Neural cell (in vitro differentiated cells): ENCODE data around the gene RNF213. TPM values are rescaled to one million over a fixed set of nuclear protein-coding genes. Genes with fewer than 3 reads are reported as not detected.

Source experiments
- H2AFZ ChIP-seq: fragments of 200-600, 300-800 bp; sonication (generic), shearing (Covaris generic); 2 replicates; pipeline ENCODE4 v1.6.0; 2014; ENCODE audit warnings: low read depth, mild to moderate bottlenecking, antibody characterized with exemption, low read length, moderate library complexity
- H3F3A ChIP-seq: fragments of 200-600 bp; shearing (Covaris generic); 2 replicates; pipeline ENCODE4 v1.6.1; 2016; ENCODE audit warnings: mild to moderate bottlenecking, moderate library complexity, mixed read lengths, antibody characterized with exemption, low read length; ENCODE audit not compliant: insufficient read depth, poor library complexity, severe bottlenecking
- H3K27ac ChIP-seq: fragments of 200-600, 300-800 bp; sonication (generic), shearing (Covaris generic); 2 replicates; pipeline ENCODE4 v1.5.1; 2014; ENCODE audit warnings: mild to moderate bottlenecking, low read length, moderate library complexity
- H3K27me3 ChIP-seq: fragments of 300-800, 200-600 bp; sonication (generic), shearing (Covaris generic); 2 replicates; pipeline ENCODE4 v1.6.0; 2014; ENCODE audit warnings: mild to moderate bottlenecking, low read depth, low read length, moderate library complexity; ENCODE audit not compliant: insufficient read depth
- H3K36me3 ChIP-seq: fragments of 300-800, 200-600 bp; sonication (generic), shearing (Covaris generic); 2 replicates; pipeline ENCODE4 v1.5.1; 2014; ENCODE audit warnings: mild to moderate bottlenecking, antibody characterized with exemption, low read length, moderate library complexity; ENCODE audit not compliant: insufficient read depth
- H3K4me2 ChIP-seq: fragments of 300-800, 200-600 bp; sonication (generic), shearing (Covaris generic); 2 replicates; pipeline ENCODE4 v1.6.0; 2014; ENCODE audit warnings: mild to moderate bottlenecking, low read length
- H3K4me3 ChIP-seq: fragments of 300-800, 200-600 bp; sonication (generic), shearing (Covaris generic); 2 replicates; pipeline ENCODE4 v1.5.1; 2014; ENCODE audit warnings: mild to moderate bottlenecking, low read length, moderate library complexity
- H3K79me2 ChIP-seq: fragments of 200-600 bp; shearing (Covaris generic); replicated peaks from 2 replicates; pipeline ENCODE4 v1.6.0; 2014; ENCODE audit warnings: mild to moderate bottlenecking, low read length, moderate library complexity; ENCODE audit not compliant: insufficient read depth
- H3K9ac ChIP-seq: fragments of 300-800, 200-600 bp; sonication (generic), shearing (Covaris generic); 2 replicates; pipeline ENCODE4 v1.6.1; 2016; ENCODE audit warnings: mild to moderate bottlenecking, low read length, mixed read lengths
- H3K9me2 ChIP-seq: fragments of 200-600 bp; shearing (Covaris generic); 2 replicates; pipeline ENCODE4 v1.6.1; 2016; ENCODE audit warnings: mild to moderate bottlenecking, low read length, mixed read lengths; ENCODE audit not compliant: insufficient read depth
- H3K9me3 ChIP-seq: fragments of 200-600, 300-800 bp; sonication (generic), shearing (Covaris generic); 2 replicates; pipeline ENCODE4 v1.6.1; 2016; ENCODE audit warnings: mild to moderate bottlenecking, mixed run types, low read length, moderate library complexity, mixed read lengths
- H4K20me1 ChIP-seq: fragments of 200-600 bp; shearing (Covaris generic); 2 replicates; pipeline ENCODE4 v1.6.1; 2016; ENCODE audit warnings: mild to moderate bottlenecking, mixed run types; ENCODE audit not compliant: insufficient read depth
- EP300 ChIP-seq: fragments of 450-650 bp; conservative IDR thresholded peaks from 2 replicates; pipeline ENCODE4 v1.6.1; 2014; ENCODE audit warnings: antibody characterized with exemption, mild to moderate bottlenecking, moderate library complexity; ENCODE audit not compliant: poor library complexity, severe bottlenecking
- EZH2 ChIP-seq: fragments of 200-600, 300-800 bp; shearing (Covaris generic), sonication (generic); IDR thresholded peaks from 2 replicates; pipeline ENCODE4 v1.6.1; 2014; ENCODE audit warnings: antibody characterized with exemption, low read length, borderline replicate concordance, mild to moderate bottlenecking; ENCODE audit not compliant: insufficient read depth, poor library complexity, severe bottlenecking
- MXI1 ChIP-seq: fragments of 450-650 bp; conservative IDR thresholded peaks from 2 replicates; pipeline ENCODE4 v1.6.1; 2014; ENCODE audit warnings: antibody characterized with exemption, mild to moderate bottlenecking; ENCODE audit not compliant: poor library complexity, severe bottlenecking
- POLR2AphosphoS5 ChIP-seq: IDR thresholded peaks from 2 replicates; pipeline ENCODE4 v1.6.1; 2012
- RAD21 ChIP-seq: fragments of 450-650 bp; conservative IDR thresholded peaks from 2 replicates; pipeline ENCODE4 v1.6.1; 2014; ENCODE audit warnings: antibody characterized with exemption, mild to moderate bottlenecking, moderate library complexity
- SMC3 ChIP-seq: fragments of 450-650 bp; conservative IDR thresholded peaks from 2 replicates; pipeline ENCODE4 v1.6.1; 2014; ENCODE audit warnings: antibody characterized with exemption, mild to moderate bottlenecking, moderate library complexity; ENCODE audit not compliant: poor library complexity
- TAF1 ChIP-seq: IDR thresholded peaks from 2 replicates; pipeline ENCODE4 v1.6.1; 2012; ENCODE audit warnings: low read depth
- polyA plus RNA-seq: library from polyadenylated mRNA; depleted of rRNA; stranded (reverse); fragments of >200 nt; gene quantifications from 2 replicates; pipeline ENCODE4 v1.2.3, GENCODE V29; 2014
- TF ChIP-seq, protein P1 (sequence below): fragments of 450-650 bp; IDR thresholded peaks from 2 replicates; pipeline ENCODE4 v1.5.1; 2014; ENCODE audit warnings: antibody characterized with exemption, mild to moderate bottlenecking, moderate library complexity; ENCODE audit not compliant: poor library complexity, severe bottlenecking
- TF ChIP-seq, protein P2 (sequence below): IDR thresholded peaks from 2 replicates; pipeline ENCODE4 v1.6.1; 2012; ENCODE audit warnings: borderline replicate concordance

RNF213 gene
- polyA plus RNA-seq, 1 donor from 2014 or later: 1.5 TPM

DNA sequence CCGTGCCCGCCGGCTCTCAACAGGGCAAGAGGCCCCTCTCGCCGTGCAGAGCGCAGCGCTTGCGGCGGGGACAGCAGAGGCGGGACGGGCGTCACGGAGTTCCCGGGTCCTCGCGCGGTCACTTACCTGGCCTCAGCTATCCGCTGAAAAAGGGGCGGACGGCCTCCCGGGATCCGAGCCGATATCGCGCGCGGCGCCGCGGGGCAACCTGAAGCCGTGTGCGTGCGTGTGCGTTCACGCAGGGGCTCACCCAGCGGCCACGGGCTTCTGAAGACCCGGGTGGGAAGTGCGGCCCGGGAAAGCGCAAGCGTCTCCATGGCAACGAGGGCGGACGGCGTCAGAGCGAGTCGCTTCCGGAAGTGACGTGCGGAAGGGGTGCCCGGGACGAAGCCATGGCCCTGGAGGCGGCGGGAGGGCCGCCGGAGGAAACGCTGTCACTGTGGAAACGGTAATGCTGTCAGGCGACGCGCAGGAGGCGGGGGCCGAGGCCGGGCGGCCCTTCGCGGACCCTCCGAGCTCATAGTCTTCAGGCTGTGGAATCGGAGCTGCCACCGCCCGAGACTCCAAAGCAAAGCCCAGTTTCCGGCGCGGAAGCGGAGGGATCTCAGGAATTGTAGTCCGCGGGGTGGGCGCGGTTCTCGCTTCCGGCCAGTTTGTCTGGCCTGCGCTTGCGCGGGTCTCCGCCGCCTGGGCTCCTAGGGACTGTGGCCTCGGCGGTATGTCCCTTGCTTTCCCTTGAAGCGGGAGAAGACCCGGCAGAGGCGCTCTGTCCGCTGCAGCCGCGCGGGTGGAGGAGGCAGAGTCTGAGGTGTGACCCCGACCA is 154.4 kb downstream of the RNF213 start, which contains the start of gene ENDOV:
ENDOV (plus strand) TSS at position 365 of the 823 bp plus-strand sequence; CDS start at position 393, 28 bp downstream.
- Histone ChIP-seq H3K9me3 (no peaks in the 10 kb centered on the region), H3K4me2 (peak within 1 kb of the TSS; percentile 88), H3K36me3 (no peaks in the 10 kb centered on the region), H3K4me3 (peak within 1 kb of the TSS; percentile 71), H3K27ac (peak within 1 kb of the TSS; percentile 97), H3K9ac (peak within 1 kb of the TSS; percentile 97), H3K79me2 (peaks cover 24% of the 10 kb centered on the region), H2AFZ (peak within 1 kb of the TSS; percentile 95), H3K9me2 (no peaks in the 10 kb centered on the region), H4K20me1 (no peaks in the 10 kb centered on the region), H3F3A (no peaks in the 10 kb centered on the region), H3K27me3 (no peaks in the 10 kb centered on the region)
- TF ChIP-seq, protein P1, sequence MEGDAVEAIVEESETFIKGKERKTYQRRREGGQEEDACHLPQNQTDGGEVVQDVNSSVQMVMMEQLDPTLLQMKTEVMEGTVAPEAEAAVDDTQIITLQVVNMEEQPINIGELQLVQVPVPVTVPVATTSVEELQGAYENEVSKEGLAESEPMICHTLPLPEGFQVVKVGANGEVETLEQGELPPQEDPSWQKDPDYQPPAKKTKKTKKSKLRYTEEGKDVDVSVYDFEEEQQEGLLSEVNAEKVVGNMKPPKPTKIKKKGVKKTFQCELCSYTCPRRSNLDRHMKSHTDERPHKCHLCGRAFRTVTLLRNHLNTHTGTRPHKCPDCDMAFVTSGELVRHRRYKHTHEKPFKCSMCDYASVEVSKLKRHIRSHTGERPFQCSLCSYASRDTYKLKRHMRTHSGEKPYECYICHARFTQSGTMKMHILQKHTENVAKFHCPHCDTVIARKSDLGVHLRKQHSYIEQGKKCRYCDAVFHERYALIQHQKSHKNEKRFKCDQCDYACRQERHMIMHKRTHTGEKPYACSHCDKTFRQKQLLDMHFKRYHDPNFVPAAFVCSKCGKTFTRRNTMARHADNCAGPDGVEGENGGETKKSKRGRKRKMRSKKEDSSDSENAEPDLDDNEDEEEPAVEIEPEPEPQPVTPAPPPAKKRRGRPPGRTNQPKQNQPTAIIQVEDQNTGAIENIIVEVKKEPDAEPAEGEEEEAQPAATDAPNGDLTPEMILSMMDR: peak; percentile 12
- TF ChIP-seq EZH2: no peak
- peak; percentile 27 for TF ChIP-seq TAF1
- peak; percentile 86 for TF ChIP-seq POLR2AphosphoS5
- TF ChIP-seq SMC3: no peak
- TF ChIP-seq EP300: peak; percentile 78
- peak; percentile 86 for TF ChIP-seq MXI1
- TF ChIP-seq RAD21: peak; percentile 20
- TF ChIP-seq, protein P2, sequence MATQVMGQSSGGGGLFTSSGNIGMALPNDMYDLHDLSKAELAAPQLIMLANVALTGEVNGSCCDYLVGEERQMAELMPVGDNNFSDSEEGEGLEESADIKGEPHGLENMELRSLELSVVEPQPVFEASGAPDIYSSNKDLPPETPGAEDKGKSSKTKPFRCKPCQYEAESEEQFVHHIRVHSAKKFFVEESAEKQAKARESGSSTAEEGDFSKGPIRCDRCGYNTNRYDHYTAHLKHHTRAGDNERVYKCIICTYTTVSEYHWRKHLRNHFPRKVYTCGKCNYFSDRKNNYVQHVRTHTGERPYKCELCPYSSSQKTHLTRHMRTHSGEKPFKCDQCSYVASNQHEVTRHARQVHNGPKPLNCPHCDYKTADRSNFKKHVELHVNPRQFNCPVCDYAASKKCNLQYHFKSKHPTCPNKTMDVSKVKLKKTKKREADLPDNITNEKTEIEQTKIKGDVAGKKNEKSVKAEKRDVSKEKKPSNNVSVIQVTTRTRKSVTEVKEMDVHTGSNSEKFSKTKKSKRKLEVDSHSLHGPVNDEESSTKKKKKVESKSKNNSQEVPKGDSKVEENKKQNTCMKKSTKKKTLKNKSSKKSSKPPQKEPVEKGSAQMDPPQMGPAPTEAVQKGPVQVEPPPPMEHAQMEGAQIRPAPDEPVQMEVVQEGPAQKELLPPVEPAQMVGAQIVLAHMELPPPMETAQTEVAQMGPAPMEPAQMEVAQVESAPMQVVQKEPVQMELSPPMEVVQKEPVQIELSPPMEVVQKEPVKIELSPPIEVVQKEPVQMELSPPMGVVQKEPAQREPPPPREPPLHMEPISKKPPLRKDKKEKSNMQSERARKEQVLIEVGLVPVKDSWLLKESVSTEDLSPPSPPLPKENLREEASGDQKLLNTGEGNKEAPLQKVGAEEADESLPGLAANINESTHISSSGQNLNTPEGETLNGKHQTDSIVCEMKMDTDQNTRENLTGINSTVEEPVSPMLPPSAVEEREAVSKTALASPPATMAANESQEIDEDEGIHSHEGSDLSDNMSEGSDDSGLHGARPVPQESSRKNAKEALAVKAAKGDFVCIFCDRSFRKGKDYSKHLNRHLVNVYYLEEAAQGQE: no peak

DNA sequence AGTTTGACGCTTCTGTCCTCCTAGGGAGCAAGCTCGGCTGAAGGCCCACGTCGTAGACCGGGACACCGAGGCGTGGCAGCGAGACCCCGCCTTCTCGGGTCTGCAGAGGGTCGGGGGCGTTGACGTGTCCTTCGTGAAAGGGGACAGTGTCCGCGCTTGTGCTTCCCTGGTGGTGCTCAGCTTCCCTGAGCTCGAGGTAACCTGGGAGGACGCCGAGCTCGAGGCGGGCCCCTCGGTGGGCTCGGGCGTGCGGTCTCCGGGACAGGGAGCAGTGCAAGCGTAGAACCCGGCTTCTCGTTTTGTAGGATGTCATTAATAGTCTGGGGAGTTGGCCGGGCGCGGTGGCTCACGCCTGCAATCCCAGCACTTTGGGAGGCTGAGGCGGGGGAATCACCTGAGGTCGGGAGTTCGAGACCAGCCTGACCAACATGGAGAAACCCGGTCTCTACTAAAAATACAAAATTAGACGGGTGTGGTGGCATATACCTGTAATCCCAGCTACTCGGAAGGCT is 155.0 kb downstream of the RNF213 start:
- Histone ChIP-seq H3K79me2 (peaks cover 24% of the 10 kb centered on the region), H3K9ac (peak overlapping the region; percentile 97), H3K27ac (peak overlapping the region; percentile 97), H3K27me3 (no peaks in the 10 kb centered on the region), H3K9me3 (no peaks in the 10 kb centered on the region), H3K9me2 (no peaks in the 10 kb centered on the region), H2AFZ (peak overlapping the region; percentile 95), H3K4me3 (peak overlapping the region; percentile 71), H3F3A (no peaks in the 10 kb centered on the region), H3K4me2 (peak overlapping the region; percentile 41), H3K36me3 (no peaks in the 10 kb centered on the region), H4K20me1 (no peaks in the 10 kb centered on the region)
- TF ChIP-seq TAF1: no peak
- TF ChIP-seq MXI1: no peak
- no peak for TF ChIP-seq POLR2AphosphoS5
- TF ChIP-seq EP300: no peak
- TF ChIP-seq RAD21: no peak
- TF ChIP-seq EZH2: no peak
